GM12874 (cell line): Measurements from ENCODE around the gene OPN5.

Source experiments
- CTCF ChIP-seq: IDR thresholded peaks from 2 replicates; pipeline ENCODE4 v1.5.1; 2011; ENCODE audit warnings: low read depth, mild to moderate bottlenecking, control low read depth, low read length, moderate library complexity; ENCODE audit not compliant: insufficient read depth

Gene OPN5

GRCh38 chr6:47839645-47840044 is 57.8 kb downstream of the OPN5 start:
- TF ChIP-seq CTCF, result no peak

- TF ChIP-seq CTCF, result no peak
Measured at GRCh38 chr6:47844881-47845280, 63.0 kb downstream of the OPN5 start.

GRCh38 chr6:47846752-47847151 is 64.9 kb downstream of the OPN5 start:
- TF ChIP-seq CTCF, result no peak

- TF ChIP-seq CTCF, result no peak
Measured at GRCh38 chr6:47851091-47851490, 69.3 kb downstream of the OPN5 start.

GRCh38 chr6:47852727-47853126 is 70.9 kb downstream of the OPN5 start:
- TF ChIP-seq CTCF, result no peak

GRCh38 chr6:47853766-47854165 is 71.9 kb downstream of the OPN5 start:
- TF ChIP-seq CTCF, result no peak

- TF ChIP-seq CTCF, result no peak
Measured at GRCh38 chr6:47854971-47855370, 73.1 kb downstream of the OPN5 start.

GRCh38 chr6:47859175-47859574 is 77.3 kb downstream of the OPN5 start:
- TF ChIP-seq CTCF, result no peak
